Activated effector memory CD4-positive, alpha-beta T cell treated with Interleukin-2 at 50 U/mL for 16 hours (primary cell): ENCODE results near the gene OR52I1.

ENCODE experiments used
- DNase-seq: peaks from one replicate; pipeline ENCODE4 v3.0.0-alpha.2; 2020

OR52I1 gene

GRCh38 chr11:4615856-4616444, 22.1 kb downstream of the OR52I1 start:
- no peak for DNase-seq

- DNase-seq = no peak
Measured at GRCh38 chr11:4619514-4619913, 25.7 kb downstream of the OR52I1 start.

- no peak for DNase-seq
Measured at GRCh38 chr11:4626207-4627099, 32.6 kb downstream of the OR52I1 start.

- DNase-seq = no peak
Measured at GRCh38 chr11:4636136-4636535, 42.3 kb downstream of the OR52I1 start.

- DNase-seq = peak; percentile 45
Measured at GRCh38 chr11:4636962-4637661, 43.3 kb downstream of the OR52I1 start, which contains the start of gene OR51D1. Gene OR51D1 (plus strand): TSS chr11:4637477. CDS start chr11:4639791, 2,314 bp downstream.

GRCh38 chr11:4637662-4638047, 43.8 kb downstream of the OR52I1 start:
- DNase-seq = no peak

GRCh38 chr11:4639931-4640330, 46.1 kb downstream of the OR52I1 start:
- no peak for DNase-seq

- no peak for DNase-seq
Measured at GRCh38 chr11:4641501-4641900, 47.7 kb downstream of the OR52I1 start.

GRCh38 chr11:4642043-4642442, 48.2 kb downstream of the OR52I1 start:
- no peak for DNase-seq

GRCh38 chr11:4643076-4643475, 49.2 kb downstream of the OR52I1 start:
- DNase-seq = no peak

GRCh38 chr11:4643682-4644081, 49.8 kb downstream of the OR52I1 start, which contains the start of gene OR51E1:
Gene OR51E1 (plus strand): TSS chr11:4643982. CDS start chr11:4652527, 8,545 bp downstream.
- DNase-seq = no peak

- DNase-seq = no peak
Measured at GRCh38 chr11:4644233-4644632, 50.4 kb downstream of the OR52I1 start.
